ENCODE data around the gene MT2A. TPM values are rescaled to one million over a fixed set of nuclear protein-coding genes. Genes with fewer than 3 reads are reported as not detected.

MT2A gene
- total RNA-seq, 1 donor from 2014 or later = 139 TPM

DNA sequence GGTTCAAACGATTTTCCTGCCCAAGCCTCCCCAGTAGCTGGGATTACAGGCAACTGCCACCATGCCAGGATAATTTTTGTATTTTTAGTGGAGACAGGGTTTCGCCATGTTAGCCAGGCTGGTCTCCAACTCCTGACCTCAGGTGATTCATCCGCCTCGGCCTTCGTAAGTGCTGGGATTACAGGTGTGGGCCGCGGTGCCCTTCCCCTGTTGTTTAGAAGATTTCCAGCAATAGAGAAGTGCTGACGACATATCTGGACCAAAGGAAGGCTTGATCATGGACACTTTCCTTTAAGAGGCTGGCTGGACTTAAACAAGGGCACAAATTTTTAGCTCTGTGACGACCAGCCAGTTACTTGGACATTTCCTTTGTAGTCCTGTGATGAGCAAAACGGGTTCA, 22.8 kb downstream of the MT2A start:
- peaks cover 32% of the 10 kb centered on the region for H3K27me3 ChIP-seq (ENCODE audit: control insufficient read depth, insufficient read depth, low read length)
- no peak overlapping the region for H3K4me3 ChIP-seq (ENCODE audit: low read depth, low read length)
- no peak for DNase-seq (ENCODE audit: low read depth)
- no peaks in the 10 kb centered on the region for H3K36me3 ChIP-seq (ENCODE audit: control insufficient read depth, insufficient read depth, low read length)
- TF ChIP-seq, protein P1, sequence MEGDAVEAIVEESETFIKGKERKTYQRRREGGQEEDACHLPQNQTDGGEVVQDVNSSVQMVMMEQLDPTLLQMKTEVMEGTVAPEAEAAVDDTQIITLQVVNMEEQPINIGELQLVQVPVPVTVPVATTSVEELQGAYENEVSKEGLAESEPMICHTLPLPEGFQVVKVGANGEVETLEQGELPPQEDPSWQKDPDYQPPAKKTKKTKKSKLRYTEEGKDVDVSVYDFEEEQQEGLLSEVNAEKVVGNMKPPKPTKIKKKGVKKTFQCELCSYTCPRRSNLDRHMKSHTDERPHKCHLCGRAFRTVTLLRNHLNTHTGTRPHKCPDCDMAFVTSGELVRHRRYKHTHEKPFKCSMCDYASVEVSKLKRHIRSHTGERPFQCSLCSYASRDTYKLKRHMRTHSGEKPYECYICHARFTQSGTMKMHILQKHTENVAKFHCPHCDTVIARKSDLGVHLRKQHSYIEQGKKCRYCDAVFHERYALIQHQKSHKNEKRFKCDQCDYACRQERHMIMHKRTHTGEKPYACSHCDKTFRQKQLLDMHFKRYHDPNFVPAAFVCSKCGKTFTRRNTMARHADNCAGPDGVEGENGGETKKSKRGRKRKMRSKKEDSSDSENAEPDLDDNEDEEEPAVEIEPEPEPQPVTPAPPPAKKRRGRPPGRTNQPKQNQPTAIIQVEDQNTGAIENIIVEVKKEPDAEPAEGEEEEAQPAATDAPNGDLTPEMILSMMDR (IDR thresholded peaks at IDR 0.05; ENCODE audit: insufficient read depth, low read length, poor library complexity, severe bottlenecking) = no peak

DNA sequence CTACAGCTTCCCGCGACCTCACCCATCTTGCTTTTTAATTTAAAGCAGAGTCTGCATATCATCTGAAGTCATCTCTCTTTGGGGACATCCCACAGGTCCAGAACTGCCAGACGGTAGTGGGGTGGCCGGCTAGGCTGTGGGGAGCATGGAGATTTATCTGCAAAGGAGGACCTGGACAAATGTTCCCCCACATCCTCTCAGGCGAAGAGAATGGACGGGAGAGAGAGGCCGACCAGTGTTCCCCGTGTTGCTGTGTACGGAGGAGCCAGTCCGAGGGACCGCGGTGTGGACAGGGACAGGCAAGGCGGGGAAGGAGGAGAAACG, 23.4 kb downstream of the MT2A start:
- no peak for DNase-seq (ENCODE audit: low read depth)
- TF ChIP-seq, protein P1 (IDR thresholded peaks at IDR 0.05; ENCODE audit: insufficient read depth, low read length, poor library complexity, severe bottlenecking) = no peak
- peak overlapping the region; percentile 36 for H3K4me3 ChIP-seq (ENCODE audit: low read depth, low read length)
- H3K36me3 ChIP-seq (ENCODE audit: control insufficient read depth, insufficient read depth, low read length) = no peaks in the 10 kb centered on the region
- H3K27me3 ChIP-seq (ENCODE audit: control insufficient read depth, insufficient read depth, low read length) = peaks cover 38% of the 10 kb centered on the region

- Histone ChIP-seq H3K27me3 (ENCODE audit: control insufficient read depth, insufficient read depth, low read length) (peaks cover 41% of the 10 kb centered on the region), H3K4me3 (ENCODE audit: low read depth, low read length) (peak within 1 kb of the TSS; percentile 36), H3K36me3 (ENCODE audit: control insufficient read depth, insufficient read depth, low read length) (no peaks in the 10 kb centered on the region)
- TF ChIP-seq, protein P1 (IDR thresholded peaks at IDR 0.05; ENCODE audit: insufficient read depth, low read length, poor library complexity, severe bottlenecking) = no peak
- DNase-seq (ENCODE audit: low read depth) = no peak
Measured at GRCh38 chr16:56632156-56632847, 23.9 kb downstream of the MT2A start, which contains the start of gene MT1M. TSS of gene MT1M (plus strand) at chr16:56632659. CDS start at chr16:56632732, 73 bp downstream.

DNA sequence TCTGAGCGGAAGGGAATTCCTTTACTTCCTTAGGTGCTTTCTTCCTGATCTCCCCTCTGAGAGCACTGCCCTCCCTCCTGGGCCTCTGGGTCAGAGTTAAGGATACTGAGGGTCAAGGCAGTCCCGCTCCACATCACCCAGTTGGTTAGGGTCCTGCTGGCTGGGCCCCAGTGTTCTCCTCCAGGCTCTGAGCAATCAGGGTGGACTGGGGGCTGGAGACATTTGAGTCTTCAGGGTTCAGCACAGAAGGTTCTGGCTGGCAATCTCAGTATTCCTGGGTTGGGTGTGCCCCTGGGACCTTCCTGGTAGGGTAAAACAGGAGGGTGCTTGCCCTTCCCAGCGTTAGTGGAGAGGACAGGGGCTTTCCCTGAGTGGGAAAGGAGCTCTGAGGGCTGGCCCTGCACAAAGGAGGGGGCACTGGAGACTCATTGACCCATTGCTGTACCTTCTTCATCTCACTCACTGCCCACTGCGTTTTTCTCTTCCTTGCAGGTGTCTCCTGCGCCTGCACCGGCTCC, 24.5 kb downstream of the MT2A start:
- TF ChIP-seq, protein P1 (IDR thresholded peaks at IDR 0.05; ENCODE audit: insufficient read depth, low read length, poor library complexity, severe bottlenecking) = no peak
- no peaks in the 10 kb centered on the region for H3K36me3 ChIP-seq (ENCODE audit: control insufficient read depth, insufficient read depth, low read length)
- no peak for DNase-seq (ENCODE audit: low read depth)
- H3K27me3 ChIP-seq (ENCODE audit: control insufficient read depth, insufficient read depth, low read length) = peaks cover 44% of the 10 kb centered on the region
- H3K4me3 ChIP-seq (ENCODE audit: low read depth, low read length) = no peak overlapping the region

DNA sequence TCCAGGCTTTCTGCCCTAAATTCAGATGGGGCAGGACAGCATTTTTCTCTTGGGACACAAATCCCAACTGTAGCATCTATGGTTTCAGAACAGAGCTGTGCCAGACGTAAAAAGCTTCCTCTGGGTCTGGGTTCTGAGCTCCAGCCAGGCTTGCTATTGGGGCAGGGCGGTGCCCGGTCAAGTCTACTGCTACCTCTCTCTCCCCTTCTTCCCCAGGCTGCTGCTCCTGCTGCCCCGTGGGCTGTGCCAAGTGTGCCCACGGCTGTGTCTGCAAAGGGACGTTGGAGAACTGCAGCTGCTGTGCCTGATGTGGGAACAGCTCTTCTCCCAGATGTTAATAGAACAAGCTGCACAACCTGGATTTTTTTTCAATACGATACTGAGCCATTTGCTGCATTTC, 25.2 kb downstream of the MT2A start:
- DNase-seq (ENCODE audit: low read depth) = no peak
- Histone ChIP-seq H3K36me3 (ENCODE audit: control insufficient read depth, insufficient read depth, low read length) (no peaks in the 10 kb centered on the region), H3K27me3 (ENCODE audit: control insufficient read depth, insufficient read depth, low read length) (peaks cover 49% of the 10 kb centered on the region), H3K4me3 (ENCODE audit: low read depth, low read length) (no peak overlapping the region)
- TF ChIP-seq, protein P1 (IDR thresholded peaks at IDR 0.05; ENCODE audit: insufficient read depth, low read length, poor library complexity, severe bottlenecking) = no peak
